ENCODE measurements around the gene MIS18A. TPM values are rescaled to one million over a fixed set of nuclear protein-coding genes. Genes with fewer than 3 reads are reported as not detected.

MIS18A gene
- total RNA-seq, 1 experiment from 2014 or later = 55.9 TPM

DNA sequence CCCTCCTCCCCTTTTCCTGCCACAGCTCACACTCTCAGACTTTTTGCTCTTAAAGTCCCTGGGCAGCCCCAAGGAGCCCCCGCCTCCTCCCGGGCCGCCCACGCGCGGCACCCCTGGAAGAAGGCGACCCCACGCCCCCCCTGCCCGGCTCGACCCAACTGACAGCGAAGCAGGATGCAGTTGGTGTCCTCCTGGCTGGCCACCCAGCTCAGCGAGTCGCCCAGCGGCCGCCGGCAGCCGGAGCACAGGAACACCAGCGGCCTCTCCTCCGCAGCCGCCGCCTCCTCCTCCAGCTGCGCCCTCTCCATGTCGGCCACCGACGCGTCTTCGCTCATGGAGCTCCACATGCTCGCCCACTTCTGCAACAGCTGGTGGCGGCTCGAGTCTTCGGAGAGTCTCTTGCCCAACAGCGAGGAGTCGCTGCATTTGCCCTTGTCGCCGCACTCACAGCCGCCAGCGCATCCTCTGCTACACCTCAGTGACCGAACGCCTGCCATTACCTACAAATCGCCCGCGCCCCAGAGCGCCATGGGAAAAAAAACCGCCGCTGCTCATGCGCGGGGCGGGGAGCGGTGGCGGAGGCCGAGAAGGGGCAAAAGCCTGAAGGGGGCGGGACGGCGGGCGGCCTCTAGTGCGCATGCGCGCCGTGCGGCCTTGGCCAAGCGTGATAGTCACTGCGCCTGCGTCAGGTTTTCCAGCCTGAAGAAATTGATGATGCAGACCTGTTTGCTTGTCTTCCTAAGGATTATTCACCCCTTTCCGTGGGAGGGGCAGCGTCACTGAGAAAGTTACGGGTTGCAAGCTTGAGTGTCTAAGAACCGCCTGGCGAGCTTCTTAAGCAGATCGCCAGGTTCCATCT lies at the start of gene MIS18A (continued):
- peak; percentile 91 for TF ChIP-seq SP1 (CRISPR knock-in tag; conservative IDR thresholded peaks at IDR 0.05)
- TF ChIP-seq ZNF263 (CRISPR knock-in tag; IDR thresholded peaks at IDR 0.05; ENCODE audit: low read depth) = no peak
- no peak for TF ChIP-seq RELA (CRISPR knock-in tag; IDR thresholded peaks at IDR 0.05; ENCODE audit: borderline replicate concordance)
- TF ChIP-seq, protein P1, sequence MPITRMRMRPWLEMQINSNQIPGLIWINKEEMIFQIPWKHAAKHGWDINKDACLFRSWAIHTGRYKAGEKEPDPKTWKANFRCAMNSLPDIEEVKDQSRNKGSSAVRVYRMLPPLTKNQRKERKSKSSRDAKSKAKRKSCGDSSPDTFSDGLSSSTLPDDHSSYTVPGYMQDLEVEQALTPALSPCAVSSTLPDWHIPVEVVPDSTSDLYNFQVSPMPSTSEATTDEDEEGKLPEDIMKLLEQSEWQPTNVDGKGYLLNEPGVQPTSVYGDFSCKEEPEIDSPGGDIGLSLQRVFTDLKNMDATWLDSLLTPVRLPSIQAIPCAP (CRISPR knock-in tag; IDR thresholded peaks at IDR 0.05) = peak; percentile 63; the same call in 1 of the 2 replicates
- 0 out of 2 replicates have a peak, but pooled peaks have one; percentile 31 for TF ChIP-seq KAT7 (CRISPR knock-in tag; IDR thresholded peaks at IDR 0.05; ENCODE audit: borderline replicate concordance)
- TF ChIP-seq ZNF396 (CRISPR knock-in tag; IDR thresholded peaks at IDR 0.05; ENCODE audit: borderline replicate concordance) = no peak
- TF ChIP-seq ATF2 (CRISPR knock-in tag; IDR thresholded peaks at IDR 0.05; ENCODE audit: borderline replicate concordance, low read depth) = no peak
- no peak for TF ChIP-seq TCF7 (CRISPR knock-in tag; IDR thresholded peaks at IDR 0.05; ENCODE audit: low read depth)
- no peak for TF ChIP-seq JAZF1 (CRISPR knock-in tag; IDR thresholded peaks at IDR 0.05)
- TF ChIP-seq ZBTB21 (CRISPR knock-in tag; IDR thresholded peaks at IDR 0.05; ENCODE audit: borderline replicate concordance) = no peak
- TF ChIP-seq, protein P2, sequence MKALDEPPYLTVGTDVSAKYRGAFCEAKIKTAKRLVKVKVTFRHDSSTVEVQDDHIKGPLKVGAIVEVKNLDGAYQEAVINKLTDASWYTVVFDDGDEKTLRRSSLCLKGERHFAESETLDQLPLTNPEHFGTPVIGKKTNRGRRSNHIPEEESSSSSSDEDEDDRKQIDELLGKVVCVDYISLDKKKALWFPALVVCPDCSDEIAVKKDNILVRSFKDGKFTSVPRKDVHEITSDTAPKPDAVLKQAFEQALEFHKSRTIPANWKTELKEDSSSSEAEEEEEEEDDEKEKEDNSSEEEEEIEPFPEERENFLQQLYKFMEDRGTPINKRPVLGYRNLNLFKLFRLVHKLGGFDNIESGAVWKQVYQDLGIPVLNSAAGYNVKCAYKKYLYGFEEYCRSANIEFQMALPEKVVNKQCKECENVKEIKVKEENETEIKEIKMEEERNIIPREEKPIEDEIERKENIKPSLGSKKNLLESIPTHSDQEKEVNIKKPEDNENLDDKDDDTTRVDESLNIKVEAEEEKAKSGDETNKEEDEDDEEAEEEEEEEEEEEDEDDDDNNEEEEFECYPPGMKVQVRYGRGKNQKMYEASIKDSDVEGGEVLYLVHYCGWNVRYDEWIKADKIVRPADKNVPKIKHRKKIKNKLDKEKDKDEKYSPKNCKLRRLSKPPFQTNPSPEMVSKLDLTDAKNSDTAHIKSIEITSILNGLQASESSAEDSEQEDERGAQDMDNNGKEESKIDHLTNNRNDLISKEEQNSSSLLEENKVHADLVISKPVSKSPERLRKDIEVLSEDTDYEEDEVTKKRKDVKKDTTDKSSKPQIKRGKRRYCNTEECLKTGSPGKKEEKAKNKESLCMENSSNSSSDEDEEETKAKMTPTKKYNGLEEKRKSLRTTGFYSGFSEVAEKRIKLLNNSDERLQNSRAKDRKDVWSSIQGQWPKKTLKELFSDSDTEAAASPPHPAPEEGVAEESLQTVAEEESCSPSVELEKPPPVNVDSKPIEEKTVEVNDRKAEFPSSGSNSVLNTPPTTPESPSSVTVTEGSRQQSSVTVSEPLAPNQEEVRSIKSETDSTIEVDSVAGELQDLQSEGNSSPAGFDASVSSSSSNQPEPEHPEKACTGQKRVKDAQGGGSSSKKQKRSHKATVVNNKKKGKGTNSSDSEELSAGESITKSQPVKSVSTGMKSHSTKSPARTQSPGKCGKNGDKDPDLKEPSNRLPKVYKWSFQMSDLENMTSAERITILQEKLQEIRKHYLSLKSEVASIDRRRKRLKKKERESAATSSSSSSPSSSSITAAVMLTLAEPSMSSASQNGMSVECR (CRISPR knock-in tag; IDR thresholded peaks at IDR 0.05; ENCODE audit: borderline replicate concordance) = peak; percentile 55; the same call in 1 of the 2 replicates
- no peak for TF ChIP-seq SMAD4 (CRISPR knock-in tag; IDR thresholded peaks at IDR 0.05)
- TF ChIP-seq NFYB (CRISPR knock-in tag; conservative IDR thresholded peaks at IDR 0.05; ENCODE audit: low read depth) = no peak

- POLR2A ChIA-PET = no interaction called here
- Mint-ChIP-seq H3K4me3 (no peak overlapping the region), H3K9me3 (no peaks in the 10 kb centered on the region), H3K27me3 (ENCODE audit: low read depth) (no peaks in the 10 kb centered on the region), H3K36me3 (peaks cover 78% of the 10 kb centered on the region), H3K27ac (no peak overlapping the region), H3K4me1 (no peaks in the 10 kb centered on the region)
- no peak for DNase-seq (ENCODE audit: low spot score)
- CTCF ChIA-PET = no interaction called here
- no peak for ATAC-seq
- TF ChIP-seq, protein P3, sequence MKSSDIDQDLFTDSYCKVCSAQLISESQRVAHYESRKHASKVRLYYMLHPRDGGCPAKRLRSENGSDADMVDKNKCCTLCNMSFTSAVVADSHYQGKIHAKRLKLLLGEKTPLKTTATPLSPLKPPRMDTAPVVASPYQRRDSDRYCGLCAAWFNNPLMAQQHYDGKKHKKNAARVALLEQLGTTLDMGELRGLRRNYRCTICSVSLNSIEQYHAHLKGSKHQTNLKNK (CRISPR knock-in tag; IDR thresholded peaks at IDR 0.05) = no peak
- TF ChIP-seq ZNF232 (CRISPR knock-in tag; IDR thresholded peaks at IDR 0.05) (no peak), ZNF138 (CRISPR knock-in tag; conservative IDR thresholded peaks at IDR 0.05) (no peak), TCF7 (CRISPR knock-in tag; IDR thresholded peaks at IDR 0.05; ENCODE audit: low read depth) (no peak), RORB (CRISPR knock-in tag; IDR thresholded peaks at IDR 0.05) (no peak)
- TF ChIP-seq, protein P2 (CRISPR knock-in tag; IDR thresholded peaks at IDR 0.05; ENCODE audit: borderline replicate concordance) = no peak
- TF ChIP-seq, protein P4, sequence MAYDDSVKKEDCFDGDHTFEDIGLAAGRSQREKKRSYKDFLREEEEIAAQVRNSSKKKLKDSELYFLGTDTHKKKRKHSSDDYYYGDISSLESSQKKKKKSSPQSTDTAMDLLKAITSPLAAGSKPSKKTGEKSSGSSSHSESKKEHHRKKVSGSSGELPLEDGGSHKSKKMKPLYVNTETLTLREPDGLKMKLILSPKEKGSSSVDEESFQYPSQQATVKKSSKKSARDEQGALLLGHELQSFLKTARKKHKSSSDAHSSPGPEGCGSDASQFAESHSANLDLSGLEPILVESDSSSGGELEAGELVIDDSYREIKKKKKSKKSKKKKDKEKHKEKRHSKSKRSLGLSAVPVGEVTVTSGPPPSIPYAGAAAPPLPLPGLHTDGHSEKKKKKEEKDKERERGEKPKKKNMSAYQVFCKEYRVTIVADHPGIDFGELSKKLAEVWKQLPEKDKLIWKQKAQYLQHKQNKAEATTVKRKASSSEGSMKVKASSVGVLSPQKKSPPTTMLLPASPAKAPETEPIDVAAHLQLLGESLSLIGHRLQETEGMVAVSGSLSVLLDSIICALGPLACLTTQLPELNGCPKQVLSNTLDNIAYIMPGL (CRISPR knock-in tag; IDR thresholded peaks at IDR 0.05) = no peak
- TF ChIP-seq, protein P5, sequence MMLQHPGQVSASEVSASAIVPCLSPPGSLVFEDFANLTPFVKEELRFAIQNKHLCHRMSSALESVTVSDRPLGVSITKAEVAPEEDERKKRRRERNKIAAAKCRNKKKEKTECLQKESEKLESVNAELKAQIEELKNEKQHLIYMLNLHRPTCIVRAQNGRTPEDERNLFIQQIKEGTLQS (CRISPR knock-in tag; conservative IDR thresholded peaks at IDR 0.05) = no peak
Observed at GRCh38 chr21:32328595-32328994, 49.7 kb upstream of the MIS18A start.

Measured in WTC11 (cell line).